ENCODE results near the gene ZNF548.

Gene ZNF548

DNA sequence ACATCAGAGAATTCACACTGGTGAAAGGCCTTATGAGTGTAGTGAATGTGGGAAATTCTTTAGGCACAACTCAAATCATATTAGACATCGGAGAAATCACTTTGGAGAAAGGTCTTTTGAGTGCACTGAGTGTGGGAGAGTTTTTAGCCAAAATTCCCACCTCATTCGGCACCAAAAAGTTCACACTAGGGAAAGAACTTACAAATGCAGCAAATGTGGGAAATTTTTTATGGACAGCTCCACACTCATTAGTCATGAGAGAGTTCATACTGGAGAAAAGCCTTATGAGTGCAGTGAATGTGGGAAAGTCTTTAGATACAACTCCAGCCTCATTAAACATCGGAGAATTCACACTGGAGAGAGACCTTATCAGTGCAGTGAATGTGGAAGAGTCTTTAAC lies 31.4 kb downstream of the ZNF548 start:
- no peak for DNase-seq (ENCODE audit: extremely low read depth, low read depth)
- H3K4me3 ChIP-seq (replicated peaks; ENCODE audit: low read depth, low read length): no peak overlapping the region
- TF ChIP-seq, protein P1, sequence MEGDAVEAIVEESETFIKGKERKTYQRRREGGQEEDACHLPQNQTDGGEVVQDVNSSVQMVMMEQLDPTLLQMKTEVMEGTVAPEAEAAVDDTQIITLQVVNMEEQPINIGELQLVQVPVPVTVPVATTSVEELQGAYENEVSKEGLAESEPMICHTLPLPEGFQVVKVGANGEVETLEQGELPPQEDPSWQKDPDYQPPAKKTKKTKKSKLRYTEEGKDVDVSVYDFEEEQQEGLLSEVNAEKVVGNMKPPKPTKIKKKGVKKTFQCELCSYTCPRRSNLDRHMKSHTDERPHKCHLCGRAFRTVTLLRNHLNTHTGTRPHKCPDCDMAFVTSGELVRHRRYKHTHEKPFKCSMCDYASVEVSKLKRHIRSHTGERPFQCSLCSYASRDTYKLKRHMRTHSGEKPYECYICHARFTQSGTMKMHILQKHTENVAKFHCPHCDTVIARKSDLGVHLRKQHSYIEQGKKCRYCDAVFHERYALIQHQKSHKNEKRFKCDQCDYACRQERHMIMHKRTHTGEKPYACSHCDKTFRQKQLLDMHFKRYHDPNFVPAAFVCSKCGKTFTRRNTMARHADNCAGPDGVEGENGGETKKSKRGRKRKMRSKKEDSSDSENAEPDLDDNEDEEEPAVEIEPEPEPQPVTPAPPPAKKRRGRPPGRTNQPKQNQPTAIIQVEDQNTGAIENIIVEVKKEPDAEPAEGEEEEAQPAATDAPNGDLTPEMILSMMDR (IDR thresholded peaks at IDR 0.05; ENCODE audit: low read depth, low read length, missing control alignments): no peak

DNA sequence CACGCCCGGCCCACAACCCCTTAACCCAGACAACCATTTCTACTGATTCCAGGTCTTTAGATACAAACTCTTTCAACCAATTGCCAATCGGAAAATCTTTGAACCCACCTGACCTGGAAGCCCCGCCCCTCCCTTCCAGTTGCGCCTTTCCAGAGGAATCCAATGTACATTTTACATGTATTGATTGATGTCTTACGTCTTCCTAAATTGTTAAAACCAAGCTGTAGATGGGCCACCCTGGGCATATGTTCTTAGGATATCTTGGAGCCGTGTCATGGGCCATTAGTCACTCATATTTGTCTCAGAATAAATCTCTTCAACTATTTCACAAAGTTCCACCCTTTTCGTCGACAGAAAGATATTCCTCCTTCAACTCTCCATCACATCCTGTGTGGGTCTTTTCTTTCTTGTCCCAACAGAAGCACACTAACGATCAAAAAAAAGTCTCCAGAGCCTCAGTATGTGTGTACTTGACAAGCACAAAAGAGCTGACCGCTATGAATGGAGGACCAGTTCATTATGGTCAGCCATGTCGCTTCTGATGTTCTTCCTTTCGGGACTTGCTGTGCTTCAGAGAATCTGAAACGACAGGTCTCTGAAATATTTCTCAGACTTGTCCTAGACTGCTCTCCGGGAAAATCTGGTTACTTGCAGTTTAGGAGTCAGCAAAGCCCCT lies 44.9 kb downstream of the ZNF548 start:
- no peak for DNase-seq (ENCODE audit: extremely low read depth, low read depth)
- TF ChIP-seq, protein P1 (IDR thresholded peaks at IDR 0.05; ENCODE audit: low read depth, low read length, missing control alignments): no peak
- peak overlapping the region; percentile 74 for H3K4me3 ChIP-seq (replicated peaks; ENCODE audit: low read depth, low read length)

DNA sequence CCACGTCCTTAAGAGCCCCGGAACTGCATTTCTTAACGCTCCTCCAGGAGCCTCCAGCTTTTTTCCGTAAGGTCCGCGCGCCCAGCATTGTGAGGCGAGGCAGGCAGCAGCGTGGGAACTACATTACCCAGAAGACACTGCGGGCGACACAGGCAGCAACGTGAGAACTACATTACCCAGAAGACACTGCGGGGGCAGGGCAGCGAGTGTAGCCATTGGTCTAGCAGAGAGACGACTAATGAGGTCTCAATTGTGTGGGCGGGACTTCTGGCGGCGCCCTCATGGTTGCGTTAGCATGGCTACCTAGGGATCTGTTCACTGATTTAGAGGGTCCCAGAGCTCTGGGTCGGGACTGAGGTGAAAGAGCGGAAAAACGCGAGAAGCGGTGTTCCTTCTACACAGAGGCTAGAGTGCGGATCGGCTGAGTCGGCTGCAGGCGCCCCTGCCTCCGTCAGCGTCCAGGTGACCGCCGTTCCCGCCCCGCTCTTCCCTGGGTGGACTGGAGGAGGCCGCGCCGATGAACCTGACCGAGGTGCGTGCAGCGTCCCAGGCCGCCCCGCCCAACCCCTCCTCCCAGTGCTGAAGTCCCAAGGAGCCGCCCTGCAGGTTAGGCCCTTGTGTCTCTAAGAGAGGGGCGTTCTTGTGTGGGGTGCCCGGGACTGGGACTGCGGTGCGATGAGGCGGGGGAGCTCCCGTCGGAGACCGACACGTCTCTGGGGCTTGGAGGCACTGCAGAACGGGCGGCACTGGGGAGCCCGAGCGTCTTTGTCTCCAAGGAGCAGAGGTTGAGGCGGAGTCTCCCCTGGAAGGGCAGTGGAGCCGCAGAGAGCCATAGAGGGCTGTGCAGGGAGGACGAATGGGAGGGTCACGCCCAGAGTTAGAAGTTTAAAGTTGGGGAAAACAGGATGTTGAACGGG lies 45.7 kb downstream of the ZNF548 start, which contains the start of gene ZNF749:
Gene ZNF749, plus strand, starts transcription at position 264 of the 917 bp plus-strand sequence. Its CDS starts 254 bp downstream, at position 518.
- DNase-seq (ENCODE audit: extremely low read depth, low read depth): peak; percentile 99
- TF ChIP-seq, protein P1 (IDR thresholded peaks at IDR 0.05; ENCODE audit: low read depth, low read length, missing control alignments): no peak
- H3K4me3 ChIP-seq (replicated peaks; ENCODE audit: low read depth, low read length): peak within 1 kb of the TSS; percentile 74

DNA sequence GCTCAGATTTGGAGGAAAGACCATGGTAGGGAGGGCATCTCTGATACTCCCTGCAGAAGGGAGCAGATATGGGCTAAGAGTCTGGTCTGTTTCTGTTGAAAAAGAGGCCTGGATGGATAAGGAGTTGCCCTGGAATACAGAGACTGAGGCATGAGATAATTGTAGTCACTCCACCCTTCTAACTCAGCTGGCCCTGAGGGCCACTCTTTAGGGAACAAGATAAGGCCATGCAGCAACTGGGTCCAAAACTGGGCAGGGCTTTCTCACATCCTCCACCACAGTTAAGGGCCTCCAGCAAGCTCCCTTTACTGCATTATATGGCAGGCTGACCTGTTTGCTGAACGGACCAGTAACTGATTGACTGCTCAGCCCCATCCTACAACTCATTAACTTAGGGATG lies 46.8 kb downstream of the ZNF548 start:
- DNase-seq (ENCODE audit: extremely low read depth, low read depth): no peak
- H3K4me3 ChIP-seq (replicated peaks; ENCODE audit: low read depth, low read length): peak overlapping the region; percentile 74
- TF ChIP-seq, protein P1 (IDR thresholded peaks at IDR 0.05; ENCODE audit: low read depth, low read length, missing control alignments): no peak

DNA sequence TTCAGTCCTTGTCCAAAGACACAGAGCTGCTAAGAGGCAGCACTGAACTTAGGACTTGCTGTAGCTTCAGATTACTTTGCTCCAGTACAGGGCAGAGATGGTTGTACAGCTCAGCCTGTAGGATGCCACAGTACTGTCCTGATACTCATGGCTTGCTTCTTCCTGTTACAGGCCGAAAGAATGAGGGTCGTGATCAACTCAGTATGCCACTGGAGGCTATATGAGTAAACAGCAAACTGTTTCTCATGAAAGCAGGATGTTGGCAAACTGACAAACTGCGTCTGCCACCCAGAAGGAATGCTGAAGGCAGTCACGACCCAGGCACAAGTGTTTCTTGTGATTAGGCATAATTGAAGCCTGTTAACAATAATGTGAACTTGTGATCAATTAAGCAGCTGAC lies 48.3 kb downstream of the ZNF548 start:
- H3K4me3 ChIP-seq (replicated peaks; ENCODE audit: low read depth, low read length): no peak overlapping the region
- DNase-seq (ENCODE audit: extremely low read depth, low read depth): no peak
- TF ChIP-seq, protein P1 (IDR thresholded peaks at IDR 0.05; ENCODE audit: low read depth, low read length, missing control alignments): no peak

DNA sequence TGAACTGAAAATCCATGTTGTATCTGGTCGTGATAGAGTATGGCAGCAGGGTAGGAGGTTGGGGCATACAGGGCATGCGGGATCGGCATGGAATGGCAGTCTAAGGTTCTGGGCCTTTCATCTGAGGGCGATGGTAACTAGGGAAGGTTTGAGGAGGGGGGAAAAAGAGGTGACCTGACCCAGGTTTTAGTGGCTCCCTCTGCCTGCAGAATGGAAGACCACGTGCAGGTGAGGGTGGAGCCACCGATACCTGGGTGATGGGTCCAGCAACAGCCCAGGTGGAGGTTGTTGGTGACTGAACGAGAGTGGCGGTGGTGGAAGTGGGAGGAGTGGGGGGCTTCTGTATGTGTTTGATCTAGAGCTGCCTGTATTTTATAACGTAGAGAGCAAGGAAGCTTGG lies 49.3 kb downstream of the ZNF548 start:
- DNase-seq (ENCODE audit: extremely low read depth, low read depth): no peak
- TF ChIP-seq, protein P1 (IDR thresholded peaks at IDR 0.05; ENCODE audit: low read depth, low read length, missing control alignments): no peak
- H3K4me3 ChIP-seq (replicated peaks; ENCODE audit: low read depth, low read length): no peak overlapping the region

Data from HFF-Myc (cell line).